NK-92 treated with Interleukin-12 subunit alpha and Interleukin-12 subunit beta, amount 100 ng/mL, for 24 hours (cell line): ENCODE results near the gene POLN.
"Not testable (repeated sequence)": the region's sequence is repeated elsewhere in the genome, so short reads cannot be mapped to it uniquely, and the experiment has no call there.

Source experiments
- DNase-seq: peaks from one replicate; lab custom pipeline; 2025; lab: John Stamatoyannopoulos, UW

POLN gene

GRCh38 chr4:2166253-2166652 is 75.7 kb downstream of the POLN start:
- no peak for DNase-seq

- no peak for DNase-seq
Measured at GRCh38 chr4:2165391-2165790, 76.5 kb downstream of the POLN start.

- DNase-seq = no peak
Measured at GRCh38 chr4:2163311-2163821, 78.6 kb downstream of the POLN start.

GRCh38 chr4:2161092-2161703 is 80.7 kb downstream of the POLN start:
- DNase-seq = not testable (repeated sequence)

- no peak for DNase-seq
Measured at GRCh38 chr4:2159931-2160330, 82.0 kb downstream of the POLN start.

- DNase-seq = no peak
Measured at GRCh38 chr4:2155246-2155645, 86.7 kb downstream of the POLN start.

- DNase-seq = no peak
Measured at GRCh38 chr4:2154215-2154740, 87.6 kb downstream of the POLN start.

GRCh38 chr4:2151544-2151943 is 90.4 kb downstream of the POLN start:
- DNase-seq = no peak

GRCh38 chr4:2150076-2150475 is 91.8 kb downstream of the POLN start:
- DNase-seq = no peak

GRCh38 chr4:2142630-2143427 is 99.1 kb downstream of the POLN start:
- no peak for DNase-seq

- DNase-seq = no peak
Measured at GRCh38 chr4:2141762-2142451, 100.0 kb downstream of the POLN start.

- DNase-seq = no peak
Measured at GRCh38 chr4:2141022-2141761, 100.7 kb downstream of the POLN start.

GRCh38 chr4:2138846-2139500 is 102.9 kb downstream of the POLN start:
- no peak for DNase-seq

GRCh38 chr4:2136726-2137125 is 105.2 kb downstream of the POLN start:
- DNase-seq = no peak

- DNase-seq = no peak
Measured at GRCh38 chr4:2135083-2135482, 106.8 kb downstream of the POLN start.

- no peak for DNase-seq
Measured at GRCh38 chr4:2132438-2132837, 109.5 kb downstream of the POLN start.

- DNase-seq = no peak
Measured at GRCh38 chr4:2127609-2128332, 114.2 kb downstream of the POLN start.

GRCh38 chr4:2126309-2127043 is 115.4 kb downstream of the POLN start:
- no peak for DNase-seq

GRCh38 chr4:2125831-2126230 is 116.1 kb downstream of the POLN start:
- no peak for DNase-seq

- no peak for DNase-seq
Measured at GRCh38 chr4:2125023-2125422, 116.9 kb downstream of the POLN start.
